ENCODE measurements around the gene CD9. TPM values are rescaled to one million over a fixed set of nuclear protein-coding genes. Genes with fewer than 3 reads are reported as not detected.

The CD9 gene
- total RNA-seq, 1 donor from 2014 or later, result 55.5 TPM

DNA sequence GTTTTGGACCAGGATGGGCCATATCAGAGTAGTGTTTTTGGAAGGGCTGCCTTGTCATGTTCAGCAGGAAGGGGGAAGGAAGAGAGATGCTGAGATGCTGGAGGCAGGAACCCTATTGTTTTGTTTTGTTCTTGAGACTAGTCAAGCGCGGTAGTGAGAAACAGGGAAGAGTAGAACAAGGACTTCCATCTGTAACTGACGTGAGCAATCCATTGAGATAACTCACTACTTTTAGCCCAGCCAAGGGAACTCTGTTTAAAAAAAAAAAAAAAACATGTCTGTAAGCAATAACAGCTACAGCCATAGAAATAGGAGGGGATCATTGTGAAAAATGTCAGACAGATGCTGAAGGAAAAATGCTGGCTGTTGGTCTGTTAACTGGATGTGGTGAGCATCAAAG lies 34.0 kb downstream of the CD9 start:
- Histone ChIP-seq H3K27me3 (ENCODE audit: low read depth) (no peaks in the 10 kb centered on the region), H3K27ac (replicated peaks) (peak overlapping the region; percentile 90), H3K9me3 (replicated peaks) (no peaks in the 10 kb centered on the region), H3K4me3 (no peak overlapping the region), H3K4me1 (peaks cover 68% of the 10 kb centered on the region), H3K36me3 (peaks cover 50% of the 10 kb centered on the region)
- no peak for TF ChIP-seq CTCF (IDR thresholded peaks at IDR 0.05; ENCODE audit: borderline replicate concordance)
- intact Hi-C loops (cut with micrococcal nuclease), result no loop called here
- DNase-seq, result no peak

- peaks cover 61% of the 10 kb centered on the region for H3K4me1 ChIP-seq
- peak overlapping the region; percentile 90 for H3K27ac ChIP-seq (replicated peaks)
- H3K27me3 ChIP-seq (ENCODE audit: low read depth), result no peaks in the 10 kb centered on the region
- no peak overlapping the region for H3K4me3 ChIP-seq
- intact Hi-C loops (cut with micrococcal nuclease), result no loop called here
- no peak for DNase-seq
- no peaks in the 10 kb centered on the region for H3K9me3 ChIP-seq (replicated peaks)
- peaks cover 57% of the 10 kb centered on the region for H3K36me3 ChIP-seq
- no peak for TF ChIP-seq CTCF (IDR thresholded peaks at IDR 0.05; ENCODE audit: borderline replicate concordance)
These were observed 34.7 kb downstream of the CD9 start for GRCh38 chr12:6234906-6235305.

DNA sequence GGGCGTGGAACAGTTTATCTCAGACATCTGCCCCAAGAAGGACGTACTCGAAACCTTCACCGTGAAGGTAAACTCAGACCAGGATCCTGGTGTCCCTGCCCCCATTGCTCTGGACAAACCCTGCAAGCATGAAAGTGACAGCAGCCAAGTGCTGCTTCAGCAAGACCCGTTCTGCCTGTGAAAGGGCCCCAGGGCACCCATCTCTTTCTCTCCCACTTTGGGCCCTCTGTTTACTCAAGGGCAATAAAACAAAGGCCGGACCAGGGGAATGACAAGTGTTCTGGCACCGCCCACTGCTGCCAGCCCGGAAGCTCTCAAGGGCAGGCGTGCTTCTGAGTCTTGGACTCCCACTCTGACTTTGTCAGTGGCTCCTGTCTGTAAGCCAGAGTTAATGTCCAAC lies 35.3 kb downstream of the CD9 start:
- Histone ChIP-seq H3K36me3 (peaks cover 57% of the 10 kb centered on the region), H3K4me3 (no peak overlapping the region), H3K4me1 (peaks cover 55% of the 10 kb centered on the region), H3K9me3 (replicated peaks) (no peaks in the 10 kb centered on the region), H3K27ac (replicated peaks) (peak overlapping the region; percentile 90), H3K27me3 (ENCODE audit: low read depth) (no peaks in the 10 kb centered on the region)
- no peak for DNase-seq
- intact Hi-C loops (cut with micrococcal nuclease), result no loop called here
- TF ChIP-seq CTCF (IDR thresholded peaks at IDR 0.05; ENCODE audit: borderline replicate concordance), result no peak

DNA sequence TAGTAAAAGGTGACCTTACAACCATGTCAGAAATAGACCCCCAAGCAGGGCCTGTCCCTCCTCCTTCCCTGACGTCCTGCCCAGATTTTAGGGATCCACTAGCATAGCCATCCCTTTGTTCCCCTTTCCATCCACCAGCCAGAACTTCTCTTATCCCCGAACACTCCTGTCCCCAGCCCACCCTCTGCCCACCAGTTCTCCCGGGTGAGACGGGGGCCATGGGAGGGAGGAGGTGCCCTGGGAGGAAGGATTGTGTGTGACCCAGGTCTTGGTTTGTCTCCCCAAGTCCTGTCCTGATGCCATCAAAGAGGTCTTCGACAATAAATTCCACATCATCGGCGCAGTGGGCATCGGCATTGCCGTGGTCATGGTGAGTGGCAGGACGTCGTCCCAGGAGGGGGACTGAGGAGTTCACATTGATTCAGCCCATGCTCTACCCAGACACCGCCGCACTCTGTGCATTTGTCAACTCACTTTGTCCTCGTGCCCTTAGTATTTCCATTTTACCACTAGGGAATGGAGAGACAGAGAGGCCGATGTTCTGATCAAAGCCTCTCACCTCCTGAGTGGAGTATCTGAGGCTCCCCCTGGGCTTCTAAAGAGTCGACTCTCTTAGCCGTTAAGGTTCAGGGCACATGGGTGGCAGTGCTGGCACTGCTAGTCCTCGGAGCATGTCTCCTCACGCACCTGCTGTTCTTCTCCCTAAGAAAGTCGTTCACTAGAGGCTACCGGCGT lies 35.9 kb downstream of the CD9 start:
- Histone ChIP-seq H3K27me3 (ENCODE audit: low read depth) (no peaks in the 10 kb centered on the region), H3K4me1 (peaks cover 52% of the 10 kb centered on the region), H3K36me3 (peaks cover 57% of the 10 kb centered on the region), H3K4me3 (no peak overlapping the region), H3K27ac (replicated peaks) (peak overlapping the region; percentile 90), H3K9me3 (replicated peaks) (no peaks in the 10 kb centered on the region)
- DNase-seq, result no peak
- no peak for TF ChIP-seq CTCF (IDR thresholded peaks at IDR 0.05; ENCODE audit: borderline replicate concordance)
- intact Hi-C loops (cut with micrococcal nuclease), result no loop called here

DNA sequence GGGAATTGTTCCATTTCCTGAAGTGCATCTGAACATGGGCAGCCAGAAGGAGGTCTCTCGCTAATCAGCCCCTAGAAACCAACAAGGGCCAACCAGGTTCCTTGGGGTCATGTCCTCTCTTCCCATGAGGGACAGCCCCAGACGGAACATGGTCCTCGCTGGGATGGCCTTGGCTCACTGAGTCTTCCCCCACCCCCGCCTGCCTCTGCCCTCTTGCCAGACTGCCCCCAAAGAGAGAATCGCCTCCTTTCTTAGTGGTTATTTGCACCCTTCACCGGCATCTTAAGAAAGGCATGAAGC lies 36.4 kb downstream of the CD9 start:
- no peaks in the 10 kb centered on the region for H3K27me3 ChIP-seq (ENCODE audit: low read depth)
- H3K36me3 ChIP-seq, result peaks cover 57% of the 10 kb centered on the region
- H3K4me3 ChIP-seq, result no peak overlapping the region
- peaks cover 52% of the 10 kb centered on the region for H3K4me1 ChIP-seq
- no peak for TF ChIP-seq CTCF (IDR thresholded peaks at IDR 0.05; ENCODE audit: borderline replicate concordance)
- H3K27ac ChIP-seq (replicated peaks), result no peak overlapping the region
- DNase-seq, result no peak
- intact Hi-C loops (cut with micrococcal nuclease), result no loop called here
- no peaks in the 10 kb centered on the region for H3K9me3 ChIP-seq (replicated peaks)

Data from left ventricle myocardium inferior (tissue), 1 donor.